ENCODE measurements around the gene RCHY1. TPM values are rescaled to one million over a fixed set of nuclear protein-coding genes. Genes with fewer than 3 reads are reported as not detected.
"Not testable (repeated sequence)": the region's sequence is repeated elsewhere in the genome, so short reads cannot be mapped to it uniquely, and the experiment has no call there.

The RCHY1 gene
- total RNA-seq, 1 donor from 2014 or later = 35.3 TPM

GRCh38 chr4:75544870-75545269 is 30.7 kb upstream of the RCHY1 start:
- Mint-ChIP-seq H3K4me1 (ENCODE audit: low read depth, unreplicated experiment) (peaks cover 39% of the 10 kb centered on the region), H3K27me3 (ENCODE audit: low read depth, unreplicated experiment) (no peaks in the 10 kb centered on the region), H3K4me3 (ENCODE audit: unreplicated experiment) (no peak overlapping the region), H3K36me3 (ENCODE audit: low read depth, unreplicated experiment) (no peaks in the 10 kb centered on the region), H3K27ac (ENCODE audit: unreplicated experiment) (no peak overlapping the region), H3K9me3 (ENCODE audit: unreplicated experiment) (peaks cover 2% of the 10 kb centered on the region)
- Histone ChIP-seq H3K27me3 (ENCODE audit: insufficient read depth, low read length) (no peaks in the 10 kb centered on the region), H4K20me1 (ENCODE audit: insufficient read depth, low read length) (no peaks in the 10 kb centered on the region), H3K9me3 (ENCODE audit: insufficient read depth, low read depth, low read length) (no peaks in the 10 kb centered on the region), H3K36me3 (ENCODE audit: insufficient read depth, low read length) (no peaks in the 10 kb centered on the region), H2AFZ (ENCODE audit: low read depth, low read length) (no peak overlapping the region), H3K27ac (ENCODE audit: low read depth, low read length) (no peak overlapping the region), H3K4me3 (ENCODE audit: insufficient read depth, low read depth, low read length) (no peak overlapping the region), H3K79me2 (ENCODE audit: insufficient read depth, low read length) (no peaks in the 10 kb centered on the region), H3K4me2 (ENCODE audit: low read length) (no peak overlapping the region), H3K4me1 (ENCODE audit: insufficient read depth, low read length) (peaks cover 25% of the 10 kb centered on the region), H3K9ac (ENCODE audit: low read length) (no peak overlapping the region)
- no peak for DNase-seq (ENCODE audit: low read depth)
- TF ChIP-seq EZH2 (IDR thresholded peaks at IDR 0.05; ENCODE audit: insufficient read depth, low read length) = no peak
- TF ChIP-seq, protein P1, sequence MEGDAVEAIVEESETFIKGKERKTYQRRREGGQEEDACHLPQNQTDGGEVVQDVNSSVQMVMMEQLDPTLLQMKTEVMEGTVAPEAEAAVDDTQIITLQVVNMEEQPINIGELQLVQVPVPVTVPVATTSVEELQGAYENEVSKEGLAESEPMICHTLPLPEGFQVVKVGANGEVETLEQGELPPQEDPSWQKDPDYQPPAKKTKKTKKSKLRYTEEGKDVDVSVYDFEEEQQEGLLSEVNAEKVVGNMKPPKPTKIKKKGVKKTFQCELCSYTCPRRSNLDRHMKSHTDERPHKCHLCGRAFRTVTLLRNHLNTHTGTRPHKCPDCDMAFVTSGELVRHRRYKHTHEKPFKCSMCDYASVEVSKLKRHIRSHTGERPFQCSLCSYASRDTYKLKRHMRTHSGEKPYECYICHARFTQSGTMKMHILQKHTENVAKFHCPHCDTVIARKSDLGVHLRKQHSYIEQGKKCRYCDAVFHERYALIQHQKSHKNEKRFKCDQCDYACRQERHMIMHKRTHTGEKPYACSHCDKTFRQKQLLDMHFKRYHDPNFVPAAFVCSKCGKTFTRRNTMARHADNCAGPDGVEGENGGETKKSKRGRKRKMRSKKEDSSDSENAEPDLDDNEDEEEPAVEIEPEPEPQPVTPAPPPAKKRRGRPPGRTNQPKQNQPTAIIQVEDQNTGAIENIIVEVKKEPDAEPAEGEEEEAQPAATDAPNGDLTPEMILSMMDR (IDR thresholded peaks at IDR 0.05; ENCODE audit: insufficient read depth, low read depth, low read length) = no peak
- FAIRE-seq = no peak

DNA sequence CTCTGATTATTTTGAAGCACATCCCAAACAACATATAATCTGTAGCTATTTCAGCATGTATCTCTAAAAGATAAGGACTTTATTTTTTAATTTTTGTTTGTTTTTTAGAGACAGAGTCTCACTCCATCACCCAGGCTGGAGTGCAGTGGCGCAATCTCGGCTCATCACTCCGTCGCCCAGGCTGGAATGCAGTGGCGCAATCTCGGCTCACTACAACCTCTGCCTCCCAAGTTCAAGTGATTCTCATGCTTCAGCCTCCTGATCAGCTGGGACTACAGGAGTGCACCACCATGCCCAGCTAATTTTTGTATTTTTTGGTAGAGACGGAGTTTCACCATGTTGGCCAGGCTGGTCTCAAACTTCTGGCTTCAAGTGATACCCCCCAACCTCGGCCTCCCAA is 30.0 kb upstream of the RCHY1 start:
- FAIRE-seq; H4K20me1 ChIP-seq (ENCODE audit: insufficient read depth, low read length): not testable (repeated sequence)

GRCh38 chr4:75542824-75543223 is 28.6 kb upstream of the RCHY1 start:
- Histone ChIP-seq H3K4me3 (ENCODE audit: insufficient read depth, low read depth, low read length) (no peak overlapping the region), H3K4me1 (ENCODE audit: insufficient read depth, low read length) (peaks cover 20% of the 10 kb centered on the region), H3K9ac (ENCODE audit: low read length) (peak overlapping the region; percentile 8), H3K79me2 (ENCODE audit: insufficient read depth, low read length) (no peaks in the 10 kb centered on the region), H3K27me3 (ENCODE audit: insufficient read depth, low read length) (no peaks in the 10 kb centered on the region), H3K4me2 (ENCODE audit: low read length) (peak overlapping the region; percentile 38), H3K9me3 (ENCODE audit: insufficient read depth, low read depth, low read length) (no peaks in the 10 kb centered on the region), H3K36me3 (ENCODE audit: insufficient read depth, low read length) (no peaks in the 10 kb centered on the region), H3K27ac (ENCODE audit: low read depth, low read length) (peak overlapping the region; percentile 71), H2AFZ (ENCODE audit: low read depth, low read length) (no peak overlapping the region), H4K20me1 (ENCODE audit: insufficient read depth, low read length) (no peaks in the 10 kb centered on the region)
- FAIRE-seq (peak; percentile 94), DNase-seq (ENCODE audit: low read depth) (peak; percentile 93)
- Mint-ChIP-seq H3K9me3 (ENCODE audit: unreplicated experiment) (no peaks in the 10 kb centered on the region), H3K4me1 (ENCODE audit: low read depth, unreplicated experiment) (peaks cover 32% of the 10 kb centered on the region), H3K27ac (ENCODE audit: unreplicated experiment) (peak overlapping the region; percentile 50), H3K27me3 (ENCODE audit: low read depth, unreplicated experiment) (no peaks in the 10 kb centered on the region), H3K36me3 (ENCODE audit: low read depth, unreplicated experiment) (no peaks in the 10 kb centered on the region), H3K4me3 (ENCODE audit: unreplicated experiment) (no peak overlapping the region)
- TF ChIP-seq EZH2 (IDR thresholded peaks at IDR 0.05; ENCODE audit: insufficient read depth, low read length) = no peak
- TF ChIP-seq, protein P1 (IDR thresholded peaks at IDR 0.05; ENCODE audit: insufficient read depth, low read depth, low read length) = no peak

More for the DNA sequence above, 30.0 kb upstream of the RCHY1 start:
- not testable (repeated sequence) for H3K4me2 ChIP-seq (ENCODE audit: low read length); H3K36me3 ChIP-seq (ENCODE audit: insufficient read depth, low read length); H3K4me3 Mint-ChIP-seq (ENCODE audit: unreplicated experiment); H3K27ac ChIP-seq (ENCODE audit: low read depth, low read length); H3K27me3 ChIP-seq (ENCODE audit: insufficient read depth, low read length); H3K27me3 Mint-ChIP-seq (ENCODE audit: low read depth, unreplicated experiment); DNase-seq (ENCODE audit: low read depth); H2AFZ ChIP-seq (ENCODE audit: low read depth, low read length); H3K4me3 ChIP-seq (ENCODE audit: insufficient read depth, low read depth, low read length); H3K27ac Mint-ChIP-seq (ENCODE audit: unreplicated experiment); H3K9me3 ChIP-seq (ENCODE audit: insufficient read depth, low read depth, low read length); H3K9me3 Mint-ChIP-seq (ENCODE audit: unreplicated experiment); H3K9ac ChIP-seq (ENCODE audit: low read length); H3K79me2 ChIP-seq (ENCODE audit: insufficient read depth, low read length); H3K36me3 Mint-ChIP-seq (ENCODE audit: low read depth, unreplicated experiment)
- peaks cover 38% of the 10 kb centered on the region for H3K4me1 Mint-ChIP-seq (ENCODE audit: low read depth, unreplicated experiment)
- peaks cover 24% of the 10 kb centered on the region for H3K4me1 ChIP-seq (ENCODE audit: insufficient read depth, low read length)

- H3K9me3 ChIP-seq (ENCODE audit: insufficient read depth, low read depth, low read length); H2AFZ ChIP-seq (ENCODE audit: low read depth, low read length); H3K9ac ChIP-seq (ENCODE audit: low read length); H3K79me2 ChIP-seq (ENCODE audit: insufficient read depth, low read length); H3K27me3 ChIP-seq (ENCODE audit: insufficient read depth, low read length); H3K27ac ChIP-seq (ENCODE audit: low read depth, low read length); FAIRE-seq; H3K4me1 ChIP-seq (ENCODE audit: insufficient read depth, low read length); H4K20me1 ChIP-seq (ENCODE audit: insufficient read depth, low read length); H3K36me3 ChIP-seq (ENCODE audit: insufficient read depth, low read length); H3K4me1 Mint-ChIP-seq (ENCODE audit: low read depth, unreplicated experiment); H3K4me3 ChIP-seq (ENCODE audit: insufficient read depth, low read depth, low read length); H3K27ac Mint-ChIP-seq (ENCODE audit: unreplicated experiment); H3K27me3 Mint-ChIP-seq (ENCODE audit: low read depth, unreplicated experiment); H3K4me3 Mint-ChIP-seq (ENCODE audit: unreplicated experiment); H3K4me2 ChIP-seq (ENCODE audit: low read length); DNase-seq (ENCODE audit: low read depth): not testable (repeated sequence)
- Mint-ChIP-seq H3K36me3 (ENCODE audit: low read depth, unreplicated experiment) (peaks cover 23% of the 10 kb centered on the region), H3K9me3 (ENCODE audit: unreplicated experiment) (peaks cover 12% of the 10 kb centered on the region)
These were observed 23.1 kb upstream of the RCHY1 start for GRCh38 chr4:75537308-75537707.

GRCh38 chr4:75533926-75534325 is 19.7 kb upstream of the RCHY1 start:
- H3K27ac ChIP-seq (ENCODE audit: low read depth, low read length); H3K27me3 ChIP-seq (ENCODE audit: insufficient read depth, low read length); H3K4me2 ChIP-seq (ENCODE audit: low read length); H3K79me2 ChIP-seq (ENCODE audit: insufficient read depth, low read length); H3K4me1 ChIP-seq (ENCODE audit: insufficient read depth, low read length); H3K4me3 Mint-ChIP-seq (ENCODE audit: unreplicated experiment); DNase-seq (ENCODE audit: low read depth); H2AFZ ChIP-seq (ENCODE audit: low read depth, low read length); H3K36me3 ChIP-seq (ENCODE audit: insufficient read depth, low read length); H3K27me3 Mint-ChIP-seq (ENCODE audit: low read depth, unreplicated experiment); H3K9me3 ChIP-seq (ENCODE audit: insufficient read depth, low read depth, low read length); H3K4me3 ChIP-seq (ENCODE audit: insufficient read depth, low read depth, low read length); H3K27ac Mint-ChIP-seq (ENCODE audit: unreplicated experiment); H3K9ac ChIP-seq (ENCODE audit: low read length); H3K4me1 Mint-ChIP-seq (ENCODE audit: low read depth, unreplicated experiment); FAIRE-seq; H4K20me1 ChIP-seq (ENCODE audit: insufficient read depth, low read length): not testable (repeated sequence)
- Mint-ChIP-seq H3K9me3 (ENCODE audit: unreplicated experiment) (peaks cover 19% of the 10 kb centered on the region), H3K36me3 (ENCODE audit: low read depth, unreplicated experiment) (peaks cover 41% of the 10 kb centered on the region)
